Measurements from ENCODE around the gene ERBB4. TPM values are rescaled to one million over a fixed set of nuclear protein-coding genes. Genes with fewer than 3 reads are reported as not detected.

ERBB4 gene
- total RNA-seq, 1 donor from 2014 or later: 1.2 TPM

- H3K27ac ChIP-seq (ENCODE audit: low read depth, low read length): no peak overlapping the region
- no peak for DNase-seq (ENCODE audit: low read depth)
- H3K27me3 Mint-ChIP-seq (ENCODE audit: low read depth, unreplicated experiment): no peaks in the 10 kb centered on the region
Observed at GRCh38 chr2:212037062-212037461, 501.5 kb downstream of the ERBB4 start.

GRCh38 chr2:212034841-212035585 lies 503.6 kb downstream of the ERBB4 start:
- H3K9me3 ChIP-seq (ENCODE audit: insufficient read depth, low read depth, low read length): no peaks in the 10 kb centered on the region
- H3K9ac ChIP-seq (ENCODE audit: low read length): no peak overlapping the region
- Mint-ChIP-seq H3K27ac (ENCODE audit: unreplicated experiment) (no peak overlapping the region), H3K4me3 (ENCODE audit: unreplicated experiment) (no peak overlapping the region), H3K27me3 (ENCODE audit: low read depth, unreplicated experiment) (no peaks in the 10 kb centered on the region), H3K9me3 (ENCODE audit: unreplicated experiment) (no peaks in the 10 kb centered on the region), H3K4me1 (ENCODE audit: low read depth, unreplicated experiment) (peaks cover 28% of the 10 kb centered on the region), H3K36me3 (ENCODE audit: low read depth, unreplicated experiment) (no peaks in the 10 kb centered on the region)
- no peaks in the 10 kb centered on the region for H4K20me1 ChIP-seq (ENCODE audit: insufficient read depth, low read length)
- peaks cover 20% of the 10 kb centered on the region for H3K4me1 ChIP-seq (ENCODE audit: insufficient read depth, low read length)
- TF ChIP-seq EZH2 (IDR thresholded peaks at IDR 0.05; ENCODE audit: insufficient read depth, low read length): no peak
- TF ChIP-seq, protein P1, sequence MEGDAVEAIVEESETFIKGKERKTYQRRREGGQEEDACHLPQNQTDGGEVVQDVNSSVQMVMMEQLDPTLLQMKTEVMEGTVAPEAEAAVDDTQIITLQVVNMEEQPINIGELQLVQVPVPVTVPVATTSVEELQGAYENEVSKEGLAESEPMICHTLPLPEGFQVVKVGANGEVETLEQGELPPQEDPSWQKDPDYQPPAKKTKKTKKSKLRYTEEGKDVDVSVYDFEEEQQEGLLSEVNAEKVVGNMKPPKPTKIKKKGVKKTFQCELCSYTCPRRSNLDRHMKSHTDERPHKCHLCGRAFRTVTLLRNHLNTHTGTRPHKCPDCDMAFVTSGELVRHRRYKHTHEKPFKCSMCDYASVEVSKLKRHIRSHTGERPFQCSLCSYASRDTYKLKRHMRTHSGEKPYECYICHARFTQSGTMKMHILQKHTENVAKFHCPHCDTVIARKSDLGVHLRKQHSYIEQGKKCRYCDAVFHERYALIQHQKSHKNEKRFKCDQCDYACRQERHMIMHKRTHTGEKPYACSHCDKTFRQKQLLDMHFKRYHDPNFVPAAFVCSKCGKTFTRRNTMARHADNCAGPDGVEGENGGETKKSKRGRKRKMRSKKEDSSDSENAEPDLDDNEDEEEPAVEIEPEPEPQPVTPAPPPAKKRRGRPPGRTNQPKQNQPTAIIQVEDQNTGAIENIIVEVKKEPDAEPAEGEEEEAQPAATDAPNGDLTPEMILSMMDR (IDR thresholded peaks at IDR 0.05; ENCODE audit: insufficient read depth, low read depth, low read length): no peak
- no peak for FAIRE-seq
- H3K27ac ChIP-seq (ENCODE audit: low read depth, low read length): no peak overlapping the region
- H3K27me3 ChIP-seq (ENCODE audit: insufficient read depth, low read length): no peaks in the 10 kb centered on the region
- DNase-seq (ENCODE audit: low read depth): peak; percentile 39
- no peak overlapping the region for H3K4me3 ChIP-seq (ENCODE audit: insufficient read depth, low read depth, low read length)
- no peaks in the 10 kb centered on the region for H3K36me3 ChIP-seq (ENCODE audit: insufficient read depth, low read length)
- H2AFZ ChIP-seq (ENCODE audit: low read depth, low read length): no peak overlapping the region
- peak overlapping the region; percentile 46 for H3K4me2 ChIP-seq (ENCODE audit: low read length)
- no peaks in the 10 kb centered on the region for H3K79me2 ChIP-seq (ENCODE audit: insufficient read depth, low read length)

More at GRCh38 chr2:212037062-212037461, 501.5 kb downstream of the ERBB4 start:
- H3K4me3 ChIP-seq (ENCODE audit: insufficient read depth, low read depth, low read length): no peak overlapping the region
- H3K9ac ChIP-seq (ENCODE audit: low read length): no peak overlapping the region
- Mint-ChIP-seq H3K36me3 (ENCODE audit: low read depth, unreplicated experiment) (no peaks in the 10 kb centered on the region), H3K4me1 (ENCODE audit: low read depth, unreplicated experiment) (peaks cover 9% of the 10 kb centered on the region), H3K9me3 (ENCODE audit: unreplicated experiment) (no peaks in the 10 kb centered on the region), H3K27ac (ENCODE audit: unreplicated experiment) (peak overlapping the region; percentile 18), H3K4me3 (ENCODE audit: unreplicated experiment) (no peak overlapping the region)
- H4K20me1 ChIP-seq (ENCODE audit: insufficient read depth, low read length): no peaks in the 10 kb centered on the region
- TF ChIP-seq EZH2 (IDR thresholded peaks at IDR 0.05; ENCODE audit: insufficient read depth, low read length): no peak
- TF ChIP-seq, protein P1 (IDR thresholded peaks at IDR 0.05; ENCODE audit: insufficient read depth, low read depth, low read length): no peak
- H3K9me3 ChIP-seq (ENCODE audit: insufficient read depth, low read depth, low read length): no peaks in the 10 kb centered on the region
- H3K79me2 ChIP-seq (ENCODE audit: insufficient read depth, low read length): no peaks in the 10 kb centered on the region
- H3K4me1 ChIP-seq (ENCODE audit: insufficient read depth, low read length): peaks cover 13% of the 10 kb centered on the region
- no peak for FAIRE-seq
- no peak overlapping the region for H2AFZ ChIP-seq (ENCODE audit: low read depth, low read length)
- H3K27me3 ChIP-seq (ENCODE audit: insufficient read depth, low read length): no peaks in the 10 kb centered on the region
- no peak overlapping the region for H3K4me2 ChIP-seq (ENCODE audit: low read length)
- no peaks in the 10 kb centered on the region for H3K36me3 ChIP-seq (ENCODE audit: insufficient read depth, low read length)

DNA sequence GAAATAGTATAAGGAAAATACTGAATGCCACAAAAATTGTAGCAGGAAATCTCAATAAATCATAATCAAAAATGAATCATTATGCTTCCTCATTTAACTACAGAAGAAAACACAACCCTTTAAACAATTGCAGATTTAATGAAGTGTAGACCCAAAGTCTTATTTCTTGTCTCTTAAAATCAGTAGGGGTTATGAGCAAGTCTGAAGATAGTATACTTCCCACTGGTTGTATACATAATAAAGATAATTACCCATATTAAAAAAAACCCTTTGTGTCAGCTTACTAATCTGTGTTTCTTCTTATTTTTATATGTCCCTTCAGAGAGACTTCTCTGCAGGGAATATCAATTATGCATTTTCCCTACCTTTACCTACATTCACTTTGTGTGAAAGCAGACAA lies 504.7 kb downstream of the ERBB4 start:
- Mint-ChIP-seq H3K27me3 (ENCODE audit: low read depth, unreplicated experiment) (no peaks in the 10 kb centered on the region), H3K9me3 (ENCODE audit: unreplicated experiment) (no peaks in the 10 kb centered on the region), H3K36me3 (ENCODE audit: low read depth, unreplicated experiment) (no peaks in the 10 kb centered on the region), H3K27ac (ENCODE audit: unreplicated experiment) (no peak overlapping the region), H3K4me3 (ENCODE audit: unreplicated experiment) (no peak overlapping the region), H3K4me1 (ENCODE audit: low read depth, unreplicated experiment) (peaks cover 30% of the 10 kb centered on the region)
- no peaks in the 10 kb centered on the region for H4K20me1 ChIP-seq (ENCODE audit: insufficient read depth, low read length)
- H3K79me2 ChIP-seq (ENCODE audit: insufficient read depth, low read length): no peaks in the 10 kb centered on the region
- DNase-seq (ENCODE audit: low read depth) (no peak), FAIRE-seq (no peak)
- no peaks in the 10 kb centered on the region for H3K9me3 ChIP-seq (ENCODE audit: insufficient read depth, low read depth, low read length)
- TF ChIP-seq, protein P1 (IDR thresholded peaks at IDR 0.05; ENCODE audit: insufficient read depth, low read depth, low read length): no peak
- TF ChIP-seq EZH2 (IDR thresholded peaks at IDR 0.05; ENCODE audit: insufficient read depth, low read length): no peak
- no peak overlapping the region for H3K27ac ChIP-seq (ENCODE audit: low read depth, low read length)
- no peaks in the 10 kb centered on the region for H3K36me3 ChIP-seq (ENCODE audit: insufficient read depth, low read length)
- H3K4me2 ChIP-seq (ENCODE audit: low read length): no peak overlapping the region
- peaks cover 20% of the 10 kb centered on the region for H3K4me1 ChIP-seq (ENCODE audit: insufficient read depth, low read length)
- H3K27me3 ChIP-seq (ENCODE audit: insufficient read depth, low read length): no peaks in the 10 kb centered on the region
- no peak overlapping the region for H3K9ac ChIP-seq (ENCODE audit: low read length)
- no peak overlapping the region for H2AFZ ChIP-seq (ENCODE audit: low read depth, low read length)
- H3K4me3 ChIP-seq (ENCODE audit: insufficient read depth, low read depth, low read length): no peak overlapping the region

Measured in astrocyte (in vitro differentiated cells and primary cell).